Ecto neural progenitor cell (in vitro differentiated cells): ENCODE measurements around the gene SEPTIN6.
"Not testable (repeated sequence)": the region's sequence is repeated elsewhere in the genome, so short reads cannot be mapped to it uniquely, and the experiment has no call there.

ENCODE experiments used
- DNase-seq: peaks from one replicate; pipeline ENCODE4 v3.0.0-alpha.2; 2018; ENCODE audit warnings: low spot score

SEPTIN6 gene

DNA sequence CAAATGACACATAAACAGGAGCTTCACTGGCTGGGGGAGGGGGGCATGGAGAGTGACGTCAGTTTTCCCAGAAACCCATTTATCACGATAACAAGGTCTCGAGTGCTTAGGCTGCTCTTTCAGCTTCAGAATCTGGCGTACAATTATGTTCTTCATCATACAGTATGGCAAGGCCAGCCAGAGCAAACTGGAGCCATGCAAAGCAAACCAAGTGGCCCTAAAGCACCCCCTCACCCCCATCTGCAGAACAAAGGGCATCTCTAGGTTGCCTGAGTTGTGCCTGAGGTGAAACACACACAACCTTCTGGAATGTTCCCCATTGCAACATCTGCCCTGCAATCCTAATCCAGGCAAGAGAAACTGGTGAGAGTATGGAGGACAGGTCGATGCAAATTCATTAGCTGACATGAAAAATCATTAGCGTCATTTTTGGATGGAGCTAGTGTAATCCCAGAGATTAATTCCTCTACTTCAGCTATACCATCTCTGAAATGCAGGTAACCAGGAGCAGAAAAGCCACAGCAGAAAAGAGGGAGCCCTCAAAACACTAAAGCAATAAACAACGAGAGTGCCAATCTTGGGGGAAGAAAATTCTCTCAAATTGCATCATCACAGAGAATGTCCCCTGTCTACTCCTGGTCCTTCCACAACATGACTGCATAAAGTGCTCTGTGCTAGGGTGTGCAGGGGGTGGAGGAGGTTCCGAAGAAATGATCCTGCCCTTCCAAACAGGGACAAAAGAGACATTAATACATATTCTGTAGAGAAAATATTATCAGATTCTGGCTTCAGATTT is 1.8 kb downstream of the SEPTIN6 start:
- no peak for DNase-seq

DNA sequence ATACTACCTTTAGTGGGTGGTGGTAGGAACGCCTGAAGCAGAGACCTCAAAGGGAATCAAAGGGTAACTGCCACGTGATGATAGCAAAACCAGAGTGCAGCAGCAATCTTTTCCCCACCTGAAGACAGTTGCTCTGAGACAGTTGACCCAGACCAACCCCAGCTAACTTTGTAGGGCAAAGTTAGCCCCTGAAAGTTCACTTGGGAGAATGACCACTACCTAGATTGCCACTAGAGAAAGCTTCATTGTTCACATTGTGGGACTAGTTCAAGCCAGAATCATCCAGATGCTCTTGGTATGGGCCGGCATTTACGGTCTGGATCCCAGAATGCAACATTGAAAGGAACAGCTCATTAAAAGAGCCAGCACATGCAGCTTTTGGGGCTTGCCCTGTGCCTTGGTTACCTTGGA is 4.1 kb downstream of the SEPTIN6 start:
- no peak for DNase-seq

DNA sequence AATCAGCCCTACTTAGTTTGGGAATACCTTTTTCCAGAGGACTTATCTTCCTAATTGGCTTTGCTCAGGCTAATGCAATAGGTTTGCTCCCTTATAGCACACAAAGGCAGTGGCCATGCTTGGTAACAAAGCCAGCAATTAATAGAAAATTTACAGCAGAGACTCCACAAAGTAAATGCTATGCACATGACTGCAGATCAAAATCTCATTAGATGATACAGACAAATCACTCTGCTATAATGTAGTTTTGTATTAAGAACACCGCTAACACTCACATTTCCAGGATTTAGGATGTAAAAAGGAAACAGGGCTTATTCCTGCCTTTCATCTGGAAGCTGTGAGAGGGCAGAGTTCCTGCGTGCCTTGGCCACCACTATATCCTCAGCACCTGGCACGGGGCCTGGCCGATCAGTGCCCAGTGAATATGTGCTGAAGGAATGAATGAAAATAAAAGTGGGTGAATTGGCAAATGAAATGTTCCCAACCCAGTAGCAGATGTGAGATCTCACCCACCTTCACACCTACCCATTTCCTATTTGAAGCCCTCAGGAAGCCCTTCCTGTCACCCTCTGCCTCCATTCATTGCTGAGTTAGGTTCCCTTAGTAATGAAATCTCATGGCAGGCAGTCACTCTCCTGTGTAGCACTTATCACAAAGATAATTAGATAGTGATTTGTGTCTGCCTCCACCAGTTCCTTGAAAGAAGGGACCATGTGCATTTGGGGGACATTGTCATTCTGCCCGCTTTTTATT is 5.1 kb downstream of the SEPTIN6 start:
- no peak for DNase-seq

DNA sequence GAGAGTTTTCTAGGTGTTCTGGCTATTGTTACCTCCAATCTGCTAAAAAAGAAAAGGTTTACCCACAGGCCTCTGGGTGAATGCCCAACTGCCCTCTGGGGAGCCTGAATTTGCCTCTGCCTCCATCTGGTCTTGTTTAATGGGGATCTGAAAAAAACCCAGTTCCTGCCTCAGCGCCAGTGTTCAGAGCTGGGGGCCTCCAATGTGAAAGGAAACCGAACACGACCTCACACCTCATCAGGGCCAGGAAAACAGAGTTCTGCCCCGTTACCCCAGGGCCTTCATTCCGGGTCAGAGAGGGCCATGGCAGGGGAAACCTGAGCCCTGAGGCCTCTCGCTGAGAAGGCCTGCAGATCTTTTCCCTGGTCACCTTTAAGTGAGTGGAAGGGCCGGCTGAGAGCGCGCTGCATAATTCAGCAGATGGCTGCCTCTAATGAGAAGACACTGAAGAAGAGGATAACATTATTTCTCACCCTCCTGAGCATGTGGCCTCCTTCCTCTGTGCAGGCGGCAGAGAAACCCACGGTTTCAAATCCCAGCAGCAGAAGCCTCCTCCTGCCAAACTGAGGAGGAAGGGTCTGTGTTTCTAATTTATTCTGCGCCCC is 6.8 kb downstream of the SEPTIN6 start:
- peak; percentile 47 for DNase-seq

DNA sequence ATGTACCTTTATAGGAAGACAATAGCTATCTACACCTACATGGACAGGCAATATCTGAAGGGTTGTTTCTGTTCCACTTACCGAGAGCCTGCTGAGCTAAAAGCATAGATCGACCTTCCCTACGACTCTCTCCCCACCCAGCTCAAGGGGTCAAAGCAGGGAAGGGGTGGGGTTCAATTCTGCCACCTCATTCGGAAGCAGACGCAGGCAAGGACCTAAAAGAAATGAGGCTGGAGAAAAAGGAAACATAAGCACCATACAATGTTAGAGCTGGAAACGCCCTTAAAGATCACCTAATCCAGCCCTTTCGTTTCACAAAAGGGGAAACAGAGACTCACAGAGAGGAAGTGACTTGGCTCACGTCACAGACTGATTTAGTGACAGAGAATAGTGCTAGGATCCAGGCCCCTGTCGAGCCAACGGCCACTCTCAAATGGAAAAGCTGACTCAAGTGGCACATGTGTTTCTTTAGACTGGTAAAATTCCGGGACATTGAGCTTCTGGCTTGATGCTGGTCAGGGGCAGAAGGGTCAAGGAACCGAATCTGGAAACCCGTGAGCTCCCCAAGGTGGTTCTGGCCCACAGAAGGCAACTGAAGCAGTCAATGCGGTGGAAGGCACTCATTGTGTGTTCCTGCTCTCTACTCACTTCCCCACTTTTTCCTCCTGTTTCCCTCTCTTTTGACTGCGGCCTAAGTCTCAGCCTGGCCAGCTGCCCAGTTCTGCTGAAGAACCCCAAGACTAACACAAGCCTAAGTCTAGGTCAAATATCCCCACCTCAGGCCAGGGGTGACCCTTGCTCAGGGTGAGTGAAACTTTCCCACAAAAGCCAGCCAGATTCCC is 7.5 kb downstream of the SEPTIN6 start:
- DNase-seq = no peak

DNA sequence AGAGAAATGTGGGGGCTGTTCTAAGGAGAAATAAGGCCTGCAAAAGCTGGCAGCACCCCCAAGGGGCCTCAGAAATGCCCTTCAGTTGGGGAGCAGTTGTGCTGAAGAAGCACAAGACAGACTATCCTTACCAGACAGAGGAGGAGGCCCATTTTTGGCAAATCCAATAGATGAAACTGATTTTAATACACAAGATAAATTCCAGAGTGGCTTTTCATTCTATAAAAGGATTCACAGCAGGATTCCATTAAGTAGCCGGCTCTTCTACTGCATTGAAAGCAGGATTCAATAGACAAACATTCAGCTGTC is 8.1 kb downstream of the SEPTIN6 start:
- DNase-seq = no peak

DNA sequence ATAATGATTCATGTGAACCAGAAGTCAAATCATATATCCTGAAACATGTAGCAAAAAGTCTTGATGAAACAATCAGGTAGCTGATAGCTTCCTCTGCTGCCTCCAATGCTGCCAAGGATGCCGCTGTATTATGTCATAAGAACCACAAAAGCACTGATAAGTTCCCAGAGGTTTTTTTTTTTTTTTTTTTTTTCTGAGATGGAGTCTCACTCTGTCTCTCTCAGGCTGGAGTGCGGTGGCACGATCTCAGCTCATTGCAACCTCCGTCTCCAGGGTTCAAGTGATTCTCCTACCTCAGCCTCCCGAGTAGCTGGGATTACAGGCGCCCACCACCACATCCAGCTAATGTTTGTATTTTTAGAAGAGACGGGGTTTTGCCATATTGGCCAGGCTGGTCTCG is 8.7 kb downstream of the SEPTIN6 start:
- DNase-seq = not testable (repeated sequence)

DNA sequence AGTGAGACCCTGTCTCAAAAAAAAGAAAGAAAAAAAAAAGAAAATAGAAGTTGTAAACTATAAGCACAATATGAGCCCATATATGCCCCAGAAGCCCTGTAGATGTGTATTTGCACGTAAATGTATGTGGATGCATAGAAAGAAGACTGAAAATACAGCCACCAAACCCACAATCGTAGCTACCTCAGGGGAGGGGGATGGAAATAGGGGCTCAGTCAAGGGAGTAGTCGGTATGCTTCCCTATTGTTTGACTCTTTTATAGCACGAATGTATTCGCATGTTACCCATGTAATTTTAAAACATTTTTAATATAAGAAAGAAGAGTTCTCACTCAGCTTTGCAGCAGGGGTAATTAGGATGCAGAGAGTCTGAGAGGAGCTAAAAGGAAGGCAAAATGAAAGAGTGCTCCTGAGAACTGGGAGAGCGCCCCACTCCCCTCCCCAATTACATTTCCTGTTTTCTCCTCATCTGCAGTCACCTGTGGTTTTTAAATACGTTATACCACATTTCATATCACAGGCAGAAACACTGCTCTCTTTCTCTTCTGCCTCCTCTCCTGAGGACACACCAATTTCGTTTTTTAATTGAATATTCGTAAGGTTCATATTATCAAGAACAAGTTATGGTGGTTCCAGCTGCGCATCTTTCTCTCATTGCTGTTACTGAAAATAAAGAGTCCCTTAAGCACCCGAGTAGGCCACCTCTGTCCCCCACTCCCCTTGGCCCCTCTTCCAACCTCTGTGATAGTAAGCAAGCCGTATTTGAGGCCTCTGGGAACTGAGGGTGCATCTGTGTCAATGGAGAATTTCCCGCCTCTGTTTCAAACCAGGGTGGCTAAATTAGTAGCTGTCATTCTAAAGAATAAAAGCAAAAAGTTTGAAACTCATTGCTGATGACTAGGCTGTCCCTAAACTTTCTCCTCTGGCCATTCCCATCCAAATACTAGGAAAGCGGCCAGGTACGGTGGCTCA is 10.7 kb downstream of the SEPTIN6 start:
- no peak for DNase-seq

DNA sequence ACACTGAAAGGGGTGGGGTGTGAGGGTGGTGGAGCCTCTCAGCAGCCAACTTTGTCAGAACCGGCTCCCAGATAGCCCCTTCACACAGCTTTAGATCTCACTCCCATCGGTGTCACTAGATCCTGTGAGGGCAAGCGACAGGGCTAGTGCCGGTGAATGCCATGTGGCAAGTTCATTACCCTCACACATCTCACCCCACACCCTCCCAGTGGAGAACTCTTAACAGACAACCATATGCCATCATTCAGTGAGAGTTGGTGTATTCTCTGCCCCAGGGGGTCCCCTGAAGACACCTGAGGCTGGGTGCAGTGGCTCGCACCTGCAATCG is 15.3 kb downstream of the SEPTIN6 start:
- DNase-seq = no peak

DNA sequence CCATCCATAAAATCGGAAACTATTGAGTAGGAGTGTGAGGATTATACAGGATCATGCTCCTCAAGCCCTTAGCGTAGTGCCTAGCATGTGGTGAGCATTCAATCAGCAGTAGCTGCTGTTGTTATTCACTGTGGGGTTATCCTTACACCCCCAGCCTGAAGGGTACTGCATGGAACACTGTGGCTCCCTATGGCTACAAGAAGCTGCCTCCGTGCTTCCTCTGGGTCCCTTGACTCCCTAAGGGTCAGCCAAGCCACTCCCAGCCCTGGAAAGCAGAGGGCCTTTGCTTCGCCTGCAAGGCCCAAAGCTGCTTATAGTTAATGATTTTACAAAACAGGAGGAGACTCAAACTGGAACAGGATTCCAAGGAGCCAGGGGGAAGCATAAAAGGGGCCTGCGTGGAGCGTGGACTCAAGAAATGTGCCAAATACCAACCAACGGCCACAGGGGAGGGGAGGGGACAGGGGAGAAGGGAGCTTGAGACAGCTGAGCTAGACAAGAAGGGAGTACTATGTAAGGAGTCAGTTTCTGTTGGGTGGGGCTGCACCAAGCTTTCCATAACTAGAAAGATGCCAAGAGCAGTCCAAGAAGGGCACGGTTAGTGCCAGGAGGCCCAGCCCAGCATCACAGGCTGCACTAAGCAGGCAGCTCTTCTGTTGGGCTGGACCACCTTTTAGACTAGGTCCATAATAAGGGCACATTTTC is 15.9 kb downstream of the SEPTIN6 start:
- no peak for DNase-seq

DNA sequence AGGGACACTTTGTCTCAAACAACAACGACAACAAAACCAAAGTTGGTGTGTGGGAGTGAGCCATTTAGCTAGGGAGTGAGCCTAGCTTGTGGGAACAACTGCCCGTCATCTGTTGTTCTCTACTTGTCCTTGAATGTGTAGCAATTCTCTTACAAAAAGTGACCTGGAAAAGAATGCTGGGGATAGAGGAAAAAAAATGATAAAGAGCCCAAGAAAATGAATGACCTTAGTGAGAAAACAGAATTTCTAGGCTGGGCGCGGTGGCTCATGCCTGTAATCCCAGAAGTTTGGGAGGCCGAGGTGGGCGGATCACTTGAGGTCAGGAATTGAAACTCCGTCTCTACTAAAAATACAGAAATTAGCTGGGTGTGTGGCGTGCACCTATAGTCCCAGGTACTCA is 19.6 kb downstream of the SEPTIN6 start:
- no peak for DNase-seq

DNA sequence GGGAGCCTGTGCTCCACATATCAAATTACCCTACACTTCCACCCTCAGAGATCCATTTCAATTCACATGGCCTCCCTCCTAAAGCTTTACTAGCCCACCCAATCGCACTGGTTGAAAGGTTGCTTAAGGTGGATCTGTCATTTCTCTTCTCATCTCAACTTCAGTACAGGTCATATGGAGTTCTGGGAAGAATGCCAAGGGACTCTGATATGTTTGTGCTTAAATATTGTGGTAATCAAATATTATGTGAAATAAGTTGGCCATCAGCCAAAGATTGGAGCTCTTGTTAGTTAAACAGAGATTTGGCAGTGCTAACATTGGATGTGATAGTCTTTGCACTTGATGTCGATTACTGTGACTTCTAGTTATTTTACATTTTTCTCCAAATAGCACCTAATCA is 20.5 kb downstream of the SEPTIN6 start:
- DNase-seq = no peak

DNA sequence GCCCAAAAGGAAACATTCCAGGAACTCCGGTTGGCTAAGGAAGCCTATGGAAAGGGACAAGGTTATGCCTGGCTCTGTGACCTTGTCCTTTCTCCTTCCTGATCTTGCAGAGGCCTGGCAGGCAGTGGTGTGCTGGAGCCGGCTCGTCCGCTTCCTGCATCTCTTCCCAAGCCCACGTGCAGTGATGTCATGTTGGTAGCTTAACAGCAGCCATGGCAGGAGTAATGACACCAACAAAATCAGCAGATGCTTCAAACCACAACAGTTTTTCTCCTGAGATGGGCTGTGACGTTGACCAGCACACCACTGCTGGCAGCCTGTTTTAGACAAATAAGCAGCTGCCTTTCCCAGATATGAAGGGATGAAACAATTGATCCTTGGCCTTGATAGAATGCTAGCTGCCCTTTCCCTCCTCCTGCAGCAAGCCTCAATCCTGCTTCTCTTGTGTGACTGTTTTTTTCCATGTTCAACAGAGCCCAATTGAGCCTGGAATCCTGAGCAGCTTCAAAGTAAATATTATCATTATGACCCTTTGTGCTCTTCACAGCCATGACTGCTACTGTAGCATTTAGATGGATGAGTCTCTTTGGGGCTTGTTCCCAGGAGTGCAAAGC is 23.4 kb downstream of the SEPTIN6 start:
- DNase-seq = no peak

DNA sequence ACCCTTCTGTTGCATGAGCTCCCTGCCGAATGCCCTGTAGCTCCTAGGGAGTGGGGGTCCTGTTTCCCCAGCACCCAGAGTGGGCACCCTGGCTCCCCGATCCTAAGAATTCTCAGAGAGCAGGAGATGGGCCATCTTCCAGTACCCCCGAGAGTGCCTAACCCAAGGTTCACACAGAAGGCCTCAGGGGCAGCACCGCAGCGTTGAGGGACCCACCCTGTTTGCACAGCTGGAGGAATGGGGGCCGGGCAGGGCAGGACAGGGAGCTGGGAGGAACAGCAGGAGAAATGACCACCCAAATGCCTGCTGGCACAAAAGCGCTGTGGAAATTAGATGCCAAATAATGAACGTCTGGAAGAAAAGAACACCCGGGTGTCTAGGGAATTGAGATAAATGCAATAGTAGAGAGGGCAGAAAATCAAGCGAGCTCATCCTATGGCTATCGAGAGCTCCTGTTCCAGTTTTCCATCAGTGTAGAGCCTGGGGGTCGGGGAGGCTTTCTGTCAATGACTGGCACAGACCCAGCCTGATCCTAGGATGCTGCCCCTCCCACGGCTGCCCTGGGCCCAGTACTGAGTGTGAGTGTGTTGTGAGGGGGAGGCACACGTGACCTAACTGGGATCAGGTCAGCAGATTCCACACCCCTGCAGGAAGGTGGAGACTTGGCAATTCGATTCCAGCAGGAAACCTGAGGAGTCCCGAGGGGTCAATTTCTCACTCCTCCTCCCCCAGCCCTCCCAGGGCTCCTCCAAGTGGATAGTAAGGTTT is 25.7 kb downstream of the SEPTIN6 start:
- DNase-seq = no peak

DNA sequence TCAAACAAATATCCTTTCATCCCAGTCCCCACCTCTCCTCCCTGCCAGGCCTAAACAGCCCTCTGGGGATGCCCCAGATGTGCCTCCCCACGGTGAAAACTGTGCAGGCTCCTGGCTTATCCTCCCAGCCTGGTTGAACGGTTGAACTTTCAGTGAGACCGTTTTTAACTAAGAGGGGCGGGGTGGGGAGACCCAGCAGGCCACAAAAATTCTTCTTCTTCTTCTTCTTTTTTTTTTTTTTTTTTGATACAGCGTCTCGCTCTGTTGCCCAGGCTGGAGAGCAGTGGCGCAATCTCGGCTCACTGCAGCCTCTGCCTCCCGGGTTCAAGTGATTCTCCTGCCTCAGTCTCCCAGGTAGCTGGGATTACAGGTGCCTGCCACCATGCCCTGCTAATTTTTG is 28.1 kb downstream of the SEPTIN6 start:
- not testable (repeated sequence) for DNase-seq

DNA sequence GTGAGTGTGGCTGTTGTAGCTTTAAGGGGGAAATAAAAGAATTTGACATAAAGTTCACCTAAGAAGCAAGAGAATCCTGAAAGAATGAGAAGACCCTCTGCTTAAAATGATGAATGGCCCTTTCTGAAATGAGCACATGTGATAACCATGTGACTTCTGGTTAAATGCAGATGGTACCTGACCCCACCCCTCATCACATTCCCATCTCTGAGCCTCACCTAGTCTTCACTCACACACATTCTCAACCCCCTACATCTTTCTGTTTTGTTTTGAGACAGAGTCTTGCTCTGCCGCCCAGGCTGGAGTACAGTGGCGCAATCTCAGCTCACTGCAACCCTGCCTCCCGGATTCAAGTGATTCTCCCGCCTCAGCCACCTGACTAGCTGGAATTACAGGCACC is 31.5 kb downstream of the SEPTIN6 start:
- DNase-seq = no peak

DNA sequence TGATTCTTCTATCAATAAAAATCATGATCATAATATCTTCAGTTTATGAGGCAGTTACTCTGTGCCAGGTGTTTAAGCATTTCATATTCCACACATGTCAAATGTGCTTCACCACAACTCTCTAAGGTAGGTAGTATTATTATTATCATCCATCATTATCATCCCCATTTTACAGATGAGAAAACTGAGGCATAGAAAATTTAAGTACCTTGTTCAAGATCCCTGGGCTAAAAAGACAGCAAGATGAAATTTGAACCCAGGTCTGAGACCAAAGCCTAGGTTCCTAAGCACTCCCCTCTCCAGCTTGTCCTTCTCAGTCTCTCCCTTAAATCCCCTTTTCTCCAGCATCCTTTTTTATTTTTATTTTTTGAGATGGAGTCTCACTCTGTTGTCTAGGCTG is 33.4 kb downstream of the SEPTIN6 start:
- no peak for DNase-seq

DNA sequence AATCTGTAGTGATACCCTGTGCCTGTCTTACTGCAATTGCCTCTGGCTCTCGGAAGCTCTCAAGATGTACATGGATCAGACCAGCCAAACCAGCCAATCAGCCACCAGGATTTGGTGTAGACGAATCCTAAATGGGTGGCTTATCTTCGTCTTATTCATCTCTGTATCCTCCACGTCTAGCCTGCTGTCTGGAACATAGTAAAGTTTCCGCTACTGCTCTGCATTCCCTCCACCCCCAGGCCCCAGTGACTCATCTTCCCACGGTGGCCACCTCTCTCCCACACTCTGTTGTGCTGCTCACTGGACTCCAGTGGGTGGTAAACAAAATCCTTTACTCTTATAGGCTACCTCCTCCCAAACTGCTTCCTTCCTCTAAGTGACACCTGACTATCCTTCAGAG is 37.8 kb downstream of the SEPTIN6 start:
- no peak for DNase-seq

DNA sequence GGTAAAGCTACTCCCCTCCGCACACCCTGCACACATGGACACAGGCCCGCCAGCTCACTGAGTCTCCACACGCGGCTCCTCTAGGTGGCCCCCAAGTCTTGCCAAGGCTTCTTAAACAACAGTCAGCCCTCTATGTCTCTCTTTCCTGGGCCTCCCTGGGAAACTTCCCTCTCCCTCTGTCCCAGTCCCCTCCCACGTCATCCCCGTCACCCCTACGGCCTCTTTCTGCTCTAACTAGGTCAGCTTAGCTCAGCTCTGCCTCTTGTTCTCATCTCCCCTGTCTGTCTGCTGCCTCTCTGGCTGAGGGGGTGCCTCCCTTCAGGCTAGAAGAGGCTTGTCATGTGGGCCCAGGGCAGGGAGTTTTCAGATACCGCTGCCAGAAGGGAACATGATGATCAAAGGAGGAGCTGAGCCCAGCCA is 38.8 kb downstream of the SEPTIN6 start:
- DNase-seq = peak; percentile 57

DNA sequence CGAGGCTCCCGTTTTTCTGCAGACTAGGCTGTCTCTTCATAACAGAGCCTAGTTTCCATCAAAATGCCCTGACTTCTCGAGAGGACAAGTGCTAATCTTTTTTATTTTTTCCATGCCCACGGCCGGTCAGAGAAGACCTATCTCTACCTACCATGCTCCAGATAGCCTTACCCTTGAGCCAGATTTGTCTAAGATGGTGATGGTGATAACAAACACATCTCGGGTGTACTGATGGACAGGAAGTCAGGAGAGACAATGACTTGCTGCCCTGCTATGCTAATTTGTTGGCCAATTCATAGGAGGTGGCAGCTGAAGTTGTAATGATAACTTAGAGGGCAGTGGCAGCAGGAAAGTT is 44.6 kb downstream of the SEPTIN6 start:
- no peak for DNase-seq
